Astrocyte of the spinal cord (primary cell): ENCODE results near the gene RPS29.
A peak's percentile ranks its signal among the peaks of the same experiment; 100 is the strongest.

Experiments used
- DNase-seq: peaks from one replicate; pipeline ENCODE4 v3.0.0; 2011; ENCODE audit warnings: low read depth, low spot score
- H3K4me3 ChIP-seq: 2 replicates; pipeline ENCODE4 v1.5.1; 2011; ENCODE audit warnings: low read depth, mild to moderate bottlenecking, low read length, moderate library complexity
- in situ Hi-C: cut with HindIII; loops from 2 replicates; pipeline ENCODE4 v1.10.0; 2017; ENCODE audit warnings: low sequenced_read_pairs
- TF ChIP-seq, protein P1 (sequence below): IDR thresholded peaks from 2 replicates; pipeline ENCODE4 v1.5.1; 2012; ENCODE audit warnings: low read depth, mild to moderate bottlenecking, low read length, inconsistent platforms

Gene RPS29

DNA sequence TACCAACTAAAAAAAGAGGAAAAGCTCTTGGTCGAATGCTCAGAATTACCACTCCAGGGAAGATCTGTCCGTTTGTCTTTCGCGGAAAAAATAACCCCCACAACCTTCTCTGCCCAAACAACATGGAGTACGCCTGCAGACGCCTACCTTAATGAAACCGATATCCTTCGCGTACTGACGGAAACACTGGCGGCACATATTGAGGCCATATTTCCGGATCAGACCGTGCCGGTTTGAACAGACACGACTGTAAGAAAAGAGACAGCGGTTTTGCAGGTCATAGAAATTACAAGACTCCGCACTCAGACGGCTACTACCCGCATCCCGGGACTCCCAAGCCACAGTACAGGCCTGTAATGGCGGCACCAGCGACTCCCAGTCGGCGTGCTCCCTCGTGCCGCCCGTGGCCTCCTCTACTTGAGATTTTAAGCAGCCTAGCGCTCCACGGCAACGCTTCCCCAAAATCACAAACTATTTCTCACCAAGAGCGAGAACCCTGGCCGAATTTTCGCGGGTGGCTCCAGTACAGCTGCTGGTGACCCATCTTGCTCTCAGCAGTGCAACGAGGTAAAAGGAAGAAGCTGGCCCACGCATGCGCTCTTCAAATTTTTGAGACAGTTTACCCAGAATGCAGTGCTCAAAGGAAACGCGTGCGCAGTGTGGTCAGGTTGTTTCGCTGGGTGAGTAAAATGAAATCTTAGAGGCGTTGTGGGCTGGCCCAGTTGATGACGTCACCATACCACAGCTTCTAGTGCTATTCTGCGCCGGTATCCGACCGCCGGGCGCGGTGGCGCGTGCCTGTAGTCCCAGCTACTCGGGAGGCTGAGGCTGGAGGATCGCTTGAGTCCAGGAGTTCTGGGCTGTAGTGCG is at the start of gene RPS29:
Gene RPS29 (minus strand): TSS at position 578 of the 870 bp plus-strand sequence. CDS start 34 bp downstream, at position 544.
- H3K4me3 ChIP-seq: peak within 1 kb of the TSS; percentile 100
- TF ChIP-seq, protein P1, sequence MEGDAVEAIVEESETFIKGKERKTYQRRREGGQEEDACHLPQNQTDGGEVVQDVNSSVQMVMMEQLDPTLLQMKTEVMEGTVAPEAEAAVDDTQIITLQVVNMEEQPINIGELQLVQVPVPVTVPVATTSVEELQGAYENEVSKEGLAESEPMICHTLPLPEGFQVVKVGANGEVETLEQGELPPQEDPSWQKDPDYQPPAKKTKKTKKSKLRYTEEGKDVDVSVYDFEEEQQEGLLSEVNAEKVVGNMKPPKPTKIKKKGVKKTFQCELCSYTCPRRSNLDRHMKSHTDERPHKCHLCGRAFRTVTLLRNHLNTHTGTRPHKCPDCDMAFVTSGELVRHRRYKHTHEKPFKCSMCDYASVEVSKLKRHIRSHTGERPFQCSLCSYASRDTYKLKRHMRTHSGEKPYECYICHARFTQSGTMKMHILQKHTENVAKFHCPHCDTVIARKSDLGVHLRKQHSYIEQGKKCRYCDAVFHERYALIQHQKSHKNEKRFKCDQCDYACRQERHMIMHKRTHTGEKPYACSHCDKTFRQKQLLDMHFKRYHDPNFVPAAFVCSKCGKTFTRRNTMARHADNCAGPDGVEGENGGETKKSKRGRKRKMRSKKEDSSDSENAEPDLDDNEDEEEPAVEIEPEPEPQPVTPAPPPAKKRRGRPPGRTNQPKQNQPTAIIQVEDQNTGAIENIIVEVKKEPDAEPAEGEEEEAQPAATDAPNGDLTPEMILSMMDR: no peak
- peak; percentile 99 for DNase-seq
- in situ Hi-C loops: no loop called here

- DNase-seq: peak; percentile 75
Measured at GRCh38 chr14:49634547-49635334, 48.6 kb upstream of the RPS29 start, which contains the start of gene DNAAF2. DNAAF2 (minus strand) TSS chr14:49635244; CDS start chr14:49635149, 95 bp downstream.

DNA sequence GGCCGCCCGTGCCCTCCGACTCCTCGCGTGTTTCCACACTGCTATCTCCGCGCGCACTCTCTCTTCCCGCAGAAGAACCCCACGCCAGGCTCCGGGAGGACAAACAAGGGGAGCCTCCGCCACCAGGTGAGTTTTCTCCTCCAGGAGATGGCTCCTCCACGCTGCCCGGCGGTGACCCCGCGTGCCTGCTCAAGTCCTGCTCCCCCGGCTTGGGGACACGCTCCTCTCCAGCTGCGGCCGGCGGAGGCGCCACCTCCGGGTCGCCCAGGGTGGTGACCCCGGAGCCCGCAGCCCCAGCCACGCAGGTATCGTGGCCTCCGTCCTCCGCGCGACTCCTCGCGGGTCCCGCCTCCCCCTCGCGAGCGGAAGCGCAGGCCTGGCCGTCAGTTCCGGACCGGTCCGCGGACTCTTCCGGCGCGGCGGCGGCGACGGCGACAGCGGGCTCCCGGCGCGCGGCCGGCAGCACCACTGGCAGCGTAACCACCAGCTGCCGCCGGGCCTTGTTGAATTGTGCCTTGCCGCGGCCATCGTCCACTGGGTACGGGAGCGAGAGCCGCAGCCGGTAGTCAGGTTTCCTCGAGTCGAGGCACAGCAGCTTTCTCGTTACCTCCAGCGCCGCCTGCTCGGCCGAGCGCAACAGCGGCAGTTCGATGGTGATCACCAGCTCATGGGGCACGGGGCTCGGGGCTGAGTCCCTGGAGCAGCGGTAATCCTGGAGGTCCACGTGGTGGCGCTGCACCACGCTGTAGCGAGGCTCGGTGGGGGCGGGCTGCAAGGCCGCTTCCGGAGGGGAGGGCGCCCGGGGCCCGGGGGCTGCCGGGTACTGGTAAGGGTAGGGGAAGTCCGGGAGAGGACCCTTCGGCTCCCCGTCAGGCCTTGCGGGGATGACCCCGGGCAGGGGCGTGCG is 47.7 kb upstream of the RPS29 start:
- peak overlapping the region; percentile 96 for H3K4me3 ChIP-seq
- peak; percentile 98 for DNase-seq
- in situ Hi-C loops: no loop called here
- TF ChIP-seq, protein P1: peak; percentile 76

More at GRCh38 chr14:49634547-49635334, 48.6 kb upstream of the RPS29 start, which contains the start of gene DNAAF2:
- in situ Hi-C loops: no loop called here
- peak within 1 kb of the TSS; percentile 96 for H3K4me3 ChIP-seq
- TF ChIP-seq, protein P1: no peak

DNA sequence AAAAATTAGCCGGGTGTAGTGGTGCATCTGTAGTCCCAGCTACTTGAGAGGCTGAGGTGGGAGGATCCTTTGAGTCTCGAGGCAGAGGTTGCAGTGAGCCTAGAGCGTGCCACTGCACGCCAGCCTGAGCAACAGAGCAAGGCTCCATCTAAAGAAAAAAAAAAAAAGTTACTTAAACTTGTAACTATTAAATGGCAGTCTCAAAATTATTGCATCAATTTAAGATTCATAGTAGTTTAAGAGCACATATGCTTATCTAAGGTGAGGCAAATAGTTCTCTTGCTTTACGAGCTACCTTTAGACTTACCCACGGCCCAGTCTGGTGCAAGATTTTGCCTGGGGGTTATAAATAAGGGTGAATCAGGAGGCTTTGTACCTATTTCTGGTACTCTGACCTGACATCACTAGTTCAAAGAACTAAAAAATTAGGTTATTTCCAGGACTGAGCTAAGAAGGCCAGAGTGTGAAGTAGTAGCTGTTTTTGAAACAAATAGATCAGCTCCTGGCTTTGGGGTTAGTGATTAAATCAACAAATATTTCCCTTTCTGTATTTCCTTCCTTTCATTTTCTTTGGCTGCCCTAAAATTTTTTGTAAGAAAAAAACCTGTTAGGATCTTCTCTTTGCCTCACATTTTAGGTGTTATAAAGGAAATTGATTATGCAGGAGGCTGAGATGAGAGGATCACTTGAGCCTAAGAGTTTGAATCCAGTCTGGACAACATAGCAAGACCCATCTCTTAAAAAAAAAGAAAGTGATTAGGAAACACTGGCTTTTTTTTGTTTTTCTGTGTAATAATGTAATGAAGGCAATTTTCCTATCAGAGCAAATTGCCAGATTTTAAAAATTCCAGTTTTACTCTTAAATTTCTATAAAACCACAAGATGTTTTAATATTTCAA is 38.0 kb upstream of the RPS29 start:
- in situ Hi-C loops: no loop called here
- TF ChIP-seq, protein P1: no peak
- no peak for DNase-seq
- H3K4me3 ChIP-seq: no peak overlapping the region

- no peak overlapping the region for H3K4me3 ChIP-seq
- no peak for DNase-seq
- TF ChIP-seq, protein P1: no peak
- in situ Hi-C loops: no loop called here
Measured at GRCh38 chr14:49623387-49623786, 37.2 kb upstream of the RPS29 start.
